K562 (cell line): Measurements from ENCODE around the gene SLC2A8. TPM values are rescaled to one million over a fixed set of nuclear protein-coding genes. Genes with fewer than 3 reads are reported as not detected.
A peak's percentile ranks its signal among the peaks of the same experiment; 100 is the strongest.

Source experiments
- E2F5 ChIP-seq: sonication (generic); formaldehyde crosslinking; IDR thresholded peaks from 2 replicates; pipeline ENCODE4 v1.8.0; 2022; ENCODE audit warnings: mild to moderate bottlenecking, missing genetic modification reagents
- EHMT2 ChIP-seq: fragments of 450-650 bp; IDR thresholded peaks from 2 replicates; pipeline ENCODE4 v1.6.1; 2018; ENCODE audit warnings: antibody characterized with exemption
- ELK3 ChIP-seq: fragments of 450-650 bp; formaldehyde crosslinking; IDR thresholded peaks from 2 replicates; pipeline ENCODE4 v1.4.0; 2020; ENCODE audit warnings: mild to moderate bottlenecking
- HSF4 ChIP-seq: fragments of 250-450 bp; sonication (Bioruptor Pico); IDR thresholded peaks from 2 replicates; pipeline ENCODE4 v2.1.2; 2022; ENCODE audit warnings: mild to moderate bottlenecking, moderate library complexity, borderline replicate concordance
- KDM2B ChIP-seq: fragments of 250-450 bp; sonication (Bioruptor Pico); IDR thresholded peaks from 2 replicates; pipeline ENCODE4 v1.8.0; 2021; ENCODE audit warnings: mild to moderate bottlenecking, moderate library complexity
- KLF16 ChIP-seq: IDR thresholded peaks from 2 replicates; pipeline ENCODE4 v1.6.1; 2016; ENCODE audit warnings: antibody characterized with exemption
- MNT ChIP-seq, 2 experiments: fragments of 450-650 bp; conservative IDR thresholded peaks; 2 replicates each; pipeline ENCODE4 v1.6.1; 2017; ENCODE audit warnings: mild to moderate bottlenecking in 2 of 2, moderate library complexity in 2 of 2
- MTA3 ChIP-seq: fragments of 450-650 bp; formaldehyde crosslinking; IDR thresholded peaks from 2 replicates; pipeline ENCODE4 v1.6.1; 2017; ENCODE audit warnings: mild to moderate bottlenecking, borderline replicate concordance
- NCOA4 ChIP-seq: fragments of 450-650 bp; IDR thresholded peaks from 2 replicates; pipeline ENCODE4 v1.6.1; 2018; ENCODE audit warnings: mild to moderate bottlenecking; ENCODE audit not compliant: partially characterized antibody
- NR3C1 ChIP-seq: sonication (generic); formaldehyde crosslinking; IDR thresholded peaks from 2 replicates; pipeline ENCODE4 v1.8.1; 2022; ENCODE audit warnings: missing genetic modification reagents
- POLR3G ChIP-seq: IDR thresholded peaks from 2 replicates; pipeline ENCODE4 v1.6.1; 2011; ENCODE audit not compliant: insufficient read length, insufficient replicate concordance; ENCODE audit errors: extremely low read depth
- POU5F1 ChIP-seq: fragments of 150-350 bp; IDR thresholded peaks from 2 replicates; pipeline ENCODE4 v1.6.1; 2014; ENCODE audit warnings: borderline replicate concordance, low read length, low read depth, mild to moderate bottlenecking; ENCODE audit not compliant: partially characterized antibody
- RUNX1 ChIP-seq: sonication (generic); IDR thresholded peaks from 2 replicates; pipeline ENCODE4 v1.6.1; 2016; ENCODE audit warnings: antibody characterized with exemption, low read depth
- SAFB ChIP-seq: fragments of 200-400 bp; formaldehyde crosslinking; IDR thresholded peaks from 2 replicates; pipeline ENCODE4 v1.6.1; 2017; ENCODE audit warnings: low read depth, low read length, borderline replicate concordance
- SOX6 ChIP-seq: fragments of 450-650 bp; IDR thresholded peaks from 2 replicates; pipeline ENCODE4 v1.6.1; 2014; ENCODE audit warnings: mild to moderate bottlenecking
- TAF1 ChIP-seq: IDR thresholded peaks from 2 replicates; pipeline ENCODE4 v1.6.1; 2011; ENCODE audit warnings: mild to moderate bottlenecking, low read length, moderate library complexity; ENCODE audit not compliant: insufficient read depth, control insufficient read depth, severe bottlenecking; ENCODE audit errors: extremely low read depth
- TEAD2 ChIP-seq: fragments of 450-650 bp; IDR thresholded peaks from 2 replicates; pipeline ENCODE4 v1.6.1; 2016; ENCODE audit warnings: missing genetic modification characterization, control low read depth, missing compliant biosample characterization
- THRAP3 ChIP-seq: fragments of 450-650 bp; IDR thresholded peaks from 2 replicates; pipeline ENCODE4 v1.6.1; 2016; ENCODE audit warnings: mild to moderate bottlenecking, inconsistent platforms, borderline replicate concordance
- ZNF277 ChIP-seq: fragments of 250-450 bp; sonication (Bioruptor Pico); IDR thresholded peaks from 2 replicates; pipeline ENCODE4 v1.8.0; 2022; ENCODE audit warnings: inconsistent platforms, mild to moderate bottlenecking, moderate library complexity, borderline replicate concordance
- ZNF311 ChIP-seq: fragments of 250-450 bp; sonication (Bioruptor Pico); IDR thresholded peaks from 2 replicates; pipeline ENCODE4 v1.4.0; 2020; ENCODE audit warnings: mild to moderate bottlenecking, moderate library complexity
- ZNF77 ChIP-seq: fragments of 250-450 bp; sonication (Bioruptor Pico); IDR thresholded peaks from 2 replicates; pipeline ENCODE4 v1.5.0; 2020
- polyA plus RNA-seq, 8 experiments: library from polyadenylated mRNA; depleted of rRNA in 4 of 8; stranded (reverse) in 5 of 8; unstranded in 3 of 8; fragments of >200 nt; fragmentation: Nextera tagmentation in 2 of 8; fragmentation: Illumina TruSeq in 1 of 8; extraction: Ambion mirVana in 2 of 8; extraction: Trizol in 1 of 8; gene quantifications; 2 replicates each; pipeline versions ENCODE4 v1.2.1 to v1.2.3, GENCODE V29; 2011 to 2014; ENCODE audit warnings: inconsistent platforms in 1 of 8, missing spikeins in 1 of 8
- total RNA-seq, 7 experiments: library from RNA; depleted of rRNA in 6 of 7; stranded (reverse); fragments of >200 nt in 6 of 7; fragmentation: Illumina TruSeq in 2 of 7; extraction: Trizol in 2 of 7; gene quantifications; 2 replicates each; pipeline versions ENCODE4 v1.2.1 to v1.2.3, GENCODE V29; 2011 to 2021; ENCODE audit warnings: low replicate concordance in 1 of 7
- TF ChIP-seq, protein P1 (sequence below): fragments of 250-450 bp; sonication (Bioruptor Pico); IDR thresholded peaks from 2 replicates; pipeline ENCODE4 v1.8.0; 2021; ENCODE audit warnings: mild to moderate bottlenecking, moderate library complexity

Gene SLC2A8
- total and polyA plus RNA-seq, 9 of the 15 experiments (the other 6 are each of a cell fraction or from before 2014, with no cell fraction given): 0.13 to 12.9 (median 5.2) TPM

DNA sequence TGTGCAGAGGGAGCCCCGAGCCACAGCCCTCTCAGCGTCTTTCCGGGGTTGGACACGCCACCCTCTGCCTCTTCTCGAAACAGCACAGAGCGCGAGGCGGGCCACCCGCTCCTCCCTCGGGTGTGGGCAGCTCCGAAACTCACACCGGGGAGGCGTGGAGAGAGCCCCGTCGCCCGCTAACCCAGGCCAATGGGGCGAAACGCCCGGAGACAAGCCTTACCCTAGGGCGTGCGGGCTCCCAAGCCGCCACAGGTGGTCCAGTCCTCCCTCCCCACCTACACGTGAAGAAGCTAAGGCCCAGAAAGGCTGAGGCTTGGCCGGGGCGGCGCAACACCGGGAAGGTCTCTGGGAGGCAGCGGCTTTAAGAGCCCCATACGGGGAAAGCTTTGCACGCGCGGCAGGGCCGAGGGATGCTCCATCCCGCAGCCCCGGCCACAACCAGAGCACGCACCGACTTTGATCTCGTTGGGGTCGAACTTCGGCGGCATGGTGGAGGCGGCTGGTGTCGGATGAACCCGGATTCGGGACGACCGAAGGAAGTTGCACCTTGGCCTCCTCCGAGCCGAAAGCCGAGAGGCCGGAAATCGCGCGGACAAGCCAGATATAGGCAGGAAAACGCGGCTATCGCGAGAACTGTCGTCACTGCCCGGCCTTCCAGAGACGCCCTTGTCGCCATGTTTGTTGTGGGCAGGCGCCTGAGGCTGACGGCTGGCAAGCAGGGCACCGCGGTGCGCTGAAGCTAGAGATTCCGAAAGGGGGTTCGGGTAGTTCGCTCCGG lies 54.0 kb downstream of the SLC2A8 start, which contains the start of the genes LRSAM1 and RPL12 (continued):
- TF ChIP-seq ZNF311 (no peak), KLF16 (no peak), E2F5 (CRISPR knock-in tag) (no peak), SOX6 (peak; percentile 52), SAFB (no peak), POU5F1 (peak; percentile 52), MNT (conservative IDR thresholded peaks at IDR 0.05) (peak; percentile 62 to 66; a peak in 3 of 4 replicates), HSF4 (CRISPR knock-in tag) (no peak), NCOA4 (no peak), NR3C1 (CRISPR knock-in tag) (no peak), ZNF77 (CRISPR knock-in tag) (0 out of 2 replicates have a peak, but pooled peaks have one; percentile 52), ELK3 (no peak), THRAP3 (peak; percentile 91; the same call in 1 of the 2 replicates), TAF1 (peak; percentile 98), TEAD2 (no peak), MTA3 (peak; percentile 99), ZNF277 (CRISPR knock-in tag) (no peak), POLR3G (no peak), KDM2B (CRISPR knock-in tag) (no peak), RUNX1 (peak; percentile 81; the same call in 1 of the 2 replicates), EHMT2 (no peak)
- TF ChIP-seq, protein P1, sequence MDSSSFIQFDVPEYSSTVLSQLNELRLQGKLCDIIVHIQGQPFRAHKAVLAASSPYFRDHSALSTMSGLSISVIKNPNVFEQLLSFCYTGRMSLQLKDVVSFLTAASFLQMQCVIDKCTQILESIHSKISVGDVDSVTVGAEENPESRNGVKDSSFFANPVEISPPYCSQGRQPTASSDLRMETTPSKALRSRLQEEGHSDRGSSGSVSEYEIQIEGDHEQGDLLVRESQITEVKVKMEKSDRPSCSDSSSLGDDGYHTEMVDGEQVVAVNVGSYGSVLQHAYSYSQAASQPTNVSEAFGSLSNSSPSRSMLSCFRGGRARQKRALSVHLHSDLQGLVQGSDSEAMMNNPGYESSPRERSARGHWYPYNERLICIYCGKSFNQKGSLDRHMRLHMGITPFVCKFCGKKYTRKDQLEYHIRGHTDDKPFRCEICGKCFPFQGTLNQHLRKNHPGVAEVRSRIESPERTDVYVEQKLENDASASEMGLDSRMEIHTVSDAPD: no peak
